GM19351 (cell line): ENCODE measurements around the gene ENTPD1.

Experiments used
- ATAC-seq: cut with Tn5 transposase; IDR thresholded peaks from one replicate; pipeline ENCODE4 v1.9.1; 2021; ENCODE audit warnings: mild to moderate bottlenecking, moderate library complexity; ENCODE audit not compliant: unreplicated experiment

ENTPD1 gene

GRCh38 chr10:95820363-95820762 lies 64.4 kb downstream of the ENTPD1 start:
- ATAC-seq = peak; percentile 35

GRCh38 chr10:95821720-95822119 lies 65.8 kb downstream of the ENTPD1 start:
- ATAC-seq = no peak

GRCh38 chr10:95830044-95830443 lies 74.1 kb downstream of the ENTPD1 start:
- no peak for ATAC-seq

GRCh38 chr10:95831076-95831475 lies 75.1 kb downstream of the ENTPD1 start:
- no peak for ATAC-seq

GRCh38 chr10:95831515-95831914 lies 75.6 kb downstream of the ENTPD1 start:
- no peak for ATAC-seq

- ATAC-seq = peak; percentile 82
Measured at GRCh38 chr10:95832216-95833041, 76.5 kb downstream of the ENTPD1 start.

GRCh38 chr10:95833042-95833610 lies 77.2 kb downstream of the ENTPD1 start:
- no peak for ATAC-seq

- ATAC-seq = no peak
Measured at GRCh38 chr10:95834406-95834805, 78.4 kb downstream of the ENTPD1 start.

- no peak for ATAC-seq
Measured at GRCh38 chr10:95835149-95835860, 79.3 kb downstream of the ENTPD1 start.

GRCh38 chr10:95835911-95836310 lies 79.9 kb downstream of the ENTPD1 start:
- ATAC-seq = no peak

- ATAC-seq = no peak
Measured at GRCh38 chr10:95836610-95837355, 80.8 kb downstream of the ENTPD1 start.

- peak; percentile 28 for ATAC-seq
Measured at GRCh38 chr10:95837356-95837776, 81.4 kb downstream of the ENTPD1 start.

GRCh38 chr10:95837783-95838182 lies 81.8 kb downstream of the ENTPD1 start:
- ATAC-seq = peak; percentile 45

GRCh38 chr10:95840121-95840520 lies 84.2 kb downstream of the ENTPD1 start:
- no peak for ATAC-seq

- ATAC-seq = no peak
Measured at GRCh38 chr10:95840681-95841080, 84.7 kb downstream of the ENTPD1 start.

GRCh38 chr10:95841661-95842498 lies 85.9 kb downstream of the ENTPD1 start:
- peak; percentile 49 for ATAC-seq

GRCh38 chr10:95845411-95845810 lies 89.4 kb downstream of the ENTPD1 start:
- no peak for ATAC-seq

- no peak for ATAC-seq
Measured at GRCh38 chr10:95847007-95847406, 91.0 kb downstream of the ENTPD1 start.

- ATAC-seq = no peak
Measured at GRCh38 chr10:95848841-95849240, 92.9 kb downstream of the ENTPD1 start.

GRCh38 chr10:95850791-95851190 lies 94.8 kb downstream of the ENTPD1 start:
- no peak for ATAC-seq
